SK-N-SH treated with all-trans-retinoic acid at 6 μM for 48 hours (cell line): Measurements from ENCODE around the gene AP3S1.

ENCODE experiments used
- PATZ1 ChIP-seq: fragments of 250-450 bp; sonication (Bioruptor Pico); IDR thresholded peaks from 2 replicates; pipeline ENCODE4 v1.8.0; 2020; ENCODE audit warnings: mild to moderate bottlenecking, moderate library complexity, borderline replicate concordance
- TOX ChIP-seq: fragments of 250-450 bp; sonication (Bioruptor Pico); IDR thresholded peaks from 2 replicates; pipeline ENCODE4 v1.8.0; 2021; ENCODE audit warnings: mild to moderate bottlenecking, moderate library complexity, borderline replicate concordance
- TSHZ2 ChIP-seq: fragments of 250-450 bp; sonication (Bioruptor Pico); IDR thresholded peaks from 2 replicates; pipeline ENCODE4 v1.5.0; 2020; ENCODE audit warnings: mild to moderate bottlenecking, moderate library complexity
- ZC3H10 ChIP-seq: fragments of 250-450 bp; sonication (Bioruptor Pico); IDR thresholded peaks from 2 replicates; pipeline ENCODE4 v1.5.1; 2021; ENCODE audit warnings: mild to moderate bottlenecking, moderate library complexity
- ZFP30 ChIP-seq: fragments of 450-650 bp; formaldehyde crosslinking; IDR thresholded peaks from 2 replicates; pipeline ENCODE4 v1.5.0; 2022; ENCODE audit warnings: mild to moderate bottlenecking, moderate library complexity

- TF ChIP-seq ZC3H10 = no peak
- no peak for TF ChIP-seq TOX
- TF ChIP-seq ZFP30 (CRISPR knock-in tag) = no peak
- no peak for TF ChIP-seq TSHZ2 (CRISPR knock-in tag)
- TF ChIP-seq PATZ1 (CRISPR knock-in tag) = no peak
Measured at GRCh38 chr5:115816226-115817081, 25.3 kb upstream of the AP3S1 start, which contains the start of gene CDO1.
